HG03139 (cell line): ENCODE results near the gene ETV1.

Experiments
- ATAC-seq: cut with Tn5 transposase; IDR thresholded peaks from one replicate; pipeline ENCODE4 v1.9.1; 2021; ENCODE audit not compliant: unreplicated experiment

ETV1 gene

DNA sequence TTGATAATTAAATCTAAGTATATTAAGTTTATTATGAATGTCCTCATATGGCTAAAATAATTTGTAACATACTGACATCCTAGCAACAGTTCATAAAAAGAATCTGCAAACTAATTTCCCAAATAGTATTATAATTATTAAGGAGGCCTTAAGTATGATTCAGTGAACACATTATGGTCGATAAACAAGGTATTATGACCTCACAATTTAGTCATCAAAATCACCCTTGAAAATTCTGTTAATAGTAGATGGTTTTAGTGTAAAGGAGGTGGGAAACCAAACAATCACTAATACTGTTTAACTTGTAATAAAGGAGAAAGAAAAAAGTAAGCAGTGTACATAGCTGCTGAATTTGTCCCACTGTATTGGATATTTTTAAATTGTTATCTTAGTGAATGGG lies 2.1 kb downstream of the ETV1 start:
- no peak for ATAC-seq

DNA sequence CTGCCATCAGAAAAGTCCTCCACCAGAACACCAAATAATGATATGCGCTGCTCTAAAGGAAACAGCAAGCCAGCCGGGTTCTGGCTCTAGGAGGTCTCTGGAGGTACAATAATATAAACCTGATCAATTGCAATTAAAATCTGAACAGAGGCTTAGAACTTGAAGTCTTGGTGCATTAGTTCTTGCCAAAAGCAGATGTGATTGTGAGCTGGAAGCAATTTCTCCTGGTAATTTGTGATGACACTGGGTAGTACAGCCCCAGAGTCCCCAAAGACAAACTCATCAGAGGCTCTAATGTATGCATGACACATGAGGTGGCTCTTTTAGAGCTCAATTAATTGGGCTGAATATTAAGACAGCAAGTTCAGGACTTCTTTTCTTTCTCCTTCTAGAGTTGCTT lies 3.3 kb downstream of the ETV1 start:
- no peak for ATAC-seq

DNA sequence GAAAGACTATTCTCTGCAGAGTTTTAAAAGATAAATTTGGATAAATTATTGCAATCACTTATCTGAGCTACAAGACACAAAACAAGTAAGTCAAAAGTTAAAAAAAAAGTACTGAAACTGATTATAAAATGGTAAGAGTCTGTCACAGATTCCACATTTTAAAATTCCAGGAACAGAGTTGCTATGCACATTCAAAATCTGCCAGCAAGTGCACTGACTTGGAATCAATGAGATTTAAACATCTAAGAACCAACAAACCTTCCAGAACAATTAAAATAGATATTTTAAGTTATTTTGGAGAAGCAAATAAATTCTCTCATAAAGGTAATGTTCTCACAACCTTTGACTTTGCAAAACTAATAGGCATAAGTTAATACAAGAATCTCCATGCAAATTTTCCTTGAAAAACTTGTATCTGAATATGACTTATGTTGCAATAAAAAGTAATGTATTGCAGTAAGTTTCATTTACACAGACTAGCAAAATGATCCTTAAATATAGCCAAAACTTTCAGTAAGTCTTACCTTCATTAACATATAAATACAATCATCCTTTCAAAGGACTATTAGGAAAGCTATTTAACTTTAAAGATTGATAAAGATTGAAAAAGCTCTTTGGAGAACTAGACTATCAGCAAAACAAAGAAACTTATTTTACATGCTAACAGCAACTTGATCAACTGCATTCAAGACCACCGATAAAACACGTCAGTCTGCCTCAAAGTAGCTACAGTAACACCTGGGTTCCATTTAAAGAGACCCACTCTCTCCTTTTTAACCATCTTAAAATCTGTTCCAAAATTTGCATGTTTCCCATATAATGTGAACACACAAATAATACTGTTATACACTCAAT lies 4.4 kb downstream of the ETV1 start:
- no peak for ATAC-seq

DNA sequence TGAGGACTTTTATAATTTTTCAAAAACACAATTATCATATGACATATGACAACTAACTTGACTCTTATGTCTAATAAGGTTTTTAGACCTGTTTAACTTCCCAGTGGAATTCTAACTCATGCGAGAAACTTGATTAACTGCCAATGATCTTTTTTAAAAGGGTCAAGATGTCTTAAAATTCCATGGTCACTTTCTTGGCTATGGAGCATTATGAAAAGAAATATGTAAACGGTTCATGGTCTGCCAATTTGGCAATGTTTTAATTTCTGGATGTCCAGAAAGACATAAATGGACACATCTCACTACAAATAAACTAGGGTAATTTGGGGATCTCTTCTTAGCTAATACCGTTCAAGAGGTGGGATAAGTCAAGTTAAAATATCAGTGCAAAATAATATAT lies 5.4 kb downstream of the ETV1 start:
- no peak for ATAC-seq

DNA sequence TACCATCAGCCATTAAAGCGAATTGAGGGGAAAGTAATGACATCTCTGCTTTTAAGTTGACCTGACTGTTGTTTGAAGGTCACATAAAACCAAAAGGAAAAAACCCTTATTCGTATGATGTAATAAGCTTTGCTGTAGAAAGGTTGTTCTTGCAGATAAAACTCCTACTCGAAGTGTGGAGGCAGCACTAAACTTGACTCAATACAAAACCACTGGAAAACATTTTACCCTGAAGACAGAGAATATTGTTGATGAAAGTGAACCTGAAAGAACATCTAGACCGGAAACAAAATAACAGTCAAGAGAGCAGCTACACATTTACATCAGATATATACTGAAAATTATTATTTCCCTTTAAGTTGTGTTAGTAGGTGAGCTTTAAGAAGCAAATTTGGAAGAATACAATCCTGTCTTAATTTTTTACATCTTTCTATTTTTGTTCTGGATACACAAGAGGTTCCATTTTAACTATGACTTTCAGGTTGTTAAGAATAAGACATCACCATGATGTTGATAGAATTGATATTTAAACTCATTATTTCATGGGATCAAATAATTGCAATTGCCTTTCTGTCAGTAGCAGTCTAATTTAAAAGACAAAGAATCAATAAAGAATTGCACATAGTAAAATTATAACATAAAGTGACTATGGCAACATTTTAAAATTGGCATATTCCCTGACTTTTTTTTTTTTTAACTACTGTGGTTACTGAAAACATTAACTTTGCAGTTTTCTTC lies 6.4 kb downstream of the ETV1 start:
- no peak for ATAC-seq

DNA sequence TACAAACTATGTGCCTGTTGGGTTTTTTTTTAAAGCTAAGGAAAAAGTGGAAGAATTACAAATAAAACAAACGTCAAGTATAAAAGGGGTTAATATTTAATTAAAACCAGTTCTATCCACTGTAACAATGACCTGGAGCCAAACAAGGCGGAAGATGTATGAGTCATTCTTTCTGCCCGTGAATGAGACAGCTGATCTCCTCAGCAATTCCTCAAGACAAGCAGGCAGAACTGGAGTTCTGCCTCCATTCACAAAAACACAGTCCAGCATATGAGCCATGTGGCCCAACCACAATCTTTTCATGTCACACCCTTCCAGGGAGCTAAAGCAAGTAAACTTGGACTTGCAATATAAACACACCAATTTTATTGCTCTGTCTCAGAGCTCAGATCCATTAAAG lies 8.4 kb downstream of the ETV1 start:
- no peak for ATAC-seq

DNA sequence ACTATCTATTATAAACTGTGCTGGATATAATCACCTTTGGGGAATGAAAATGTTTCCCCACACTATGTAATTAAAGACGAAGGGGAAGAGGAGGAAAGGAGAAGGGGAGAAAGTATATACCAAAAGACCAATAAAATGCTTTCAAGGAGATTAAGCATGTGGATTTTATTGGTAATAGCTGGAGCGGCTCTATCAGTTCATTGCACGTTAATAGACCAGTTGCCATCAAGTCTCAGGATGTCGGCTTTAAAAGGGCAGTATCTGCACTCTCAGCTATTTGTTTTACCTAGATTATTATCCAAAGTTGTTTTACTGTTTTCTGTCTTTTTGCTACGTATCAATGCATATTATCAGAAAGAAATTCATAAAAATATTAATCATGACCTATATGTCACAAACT lies 9.0 kb downstream of the ETV1 start:
- no peak for ATAC-seq

DNA sequence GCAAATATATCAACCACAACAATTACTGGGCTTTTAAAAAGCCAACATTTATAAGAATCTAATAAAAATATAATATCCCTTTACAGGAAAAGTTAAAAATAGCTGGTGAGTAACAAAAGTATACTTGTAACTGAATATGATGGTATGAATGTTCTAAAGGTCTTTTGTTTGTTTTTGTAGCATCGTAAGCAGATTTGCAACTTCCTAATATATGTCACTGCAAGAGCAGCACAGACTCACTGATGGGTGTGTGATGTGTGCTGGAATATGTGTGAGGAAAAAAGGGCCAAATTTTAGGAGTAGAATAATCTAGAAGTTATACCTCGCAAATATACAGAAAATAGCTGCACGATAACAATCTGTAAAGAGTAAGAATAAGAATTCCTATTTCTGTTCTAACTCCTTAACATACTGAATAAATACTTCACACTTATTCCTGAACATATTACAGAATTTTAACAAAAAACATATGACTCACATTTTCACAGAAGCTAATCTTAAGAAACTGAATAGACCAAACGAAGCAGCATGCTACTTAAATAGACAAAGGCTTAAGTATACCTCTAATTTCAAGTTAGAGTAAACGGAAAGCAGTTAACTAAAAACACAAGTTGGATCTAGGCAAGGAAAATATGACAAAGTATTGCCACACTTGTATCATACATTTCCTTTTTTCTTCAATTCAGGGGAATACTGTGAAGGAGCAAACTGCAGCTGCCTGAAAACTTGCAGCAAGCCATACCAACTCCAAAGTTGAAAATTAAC lies 9.6 kb downstream of the ETV1 start:
- no peak for ATAC-seq

DNA sequence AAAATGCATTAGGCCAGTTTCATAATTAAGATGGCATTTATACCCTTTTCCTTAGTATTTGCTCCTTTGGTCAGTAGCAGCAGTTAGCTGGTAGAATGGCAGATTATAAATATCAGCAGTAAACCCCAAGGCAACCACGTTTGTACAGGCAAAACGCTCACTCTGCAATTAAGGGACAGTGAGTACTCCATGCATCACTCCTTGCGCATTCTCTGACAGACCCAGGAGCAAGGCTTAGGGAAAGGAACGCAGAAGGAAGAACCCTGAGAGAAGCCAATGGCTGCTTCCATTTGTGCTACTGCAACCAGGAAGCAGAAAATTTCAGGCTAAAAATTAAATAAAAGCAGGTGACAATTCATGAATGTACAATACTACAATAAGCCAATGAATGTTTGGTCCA lies 12.9 kb downstream of the ETV1 start:
- no peak for ATAC-seq

DNA sequence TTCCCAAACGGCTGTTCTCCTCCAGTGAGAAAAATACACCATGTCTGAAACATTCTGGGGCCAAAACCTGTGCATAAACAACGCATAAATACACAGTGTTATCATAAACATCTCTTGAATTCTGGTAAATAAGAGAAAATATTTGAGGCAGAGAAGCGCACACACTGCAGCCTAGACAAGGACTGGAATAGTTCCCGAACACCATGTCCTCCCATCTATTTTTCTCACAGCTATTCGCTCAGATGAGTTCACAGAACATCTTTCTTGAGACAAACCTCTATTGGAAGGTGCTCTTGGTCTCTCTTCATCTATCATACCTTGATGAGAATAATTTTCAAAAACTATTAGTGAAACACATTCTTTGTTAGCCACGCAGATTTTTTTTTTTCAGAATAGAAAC lies 24.4 kb downstream of the ETV1 start:
- no peak for ATAC-seq

DNA sequence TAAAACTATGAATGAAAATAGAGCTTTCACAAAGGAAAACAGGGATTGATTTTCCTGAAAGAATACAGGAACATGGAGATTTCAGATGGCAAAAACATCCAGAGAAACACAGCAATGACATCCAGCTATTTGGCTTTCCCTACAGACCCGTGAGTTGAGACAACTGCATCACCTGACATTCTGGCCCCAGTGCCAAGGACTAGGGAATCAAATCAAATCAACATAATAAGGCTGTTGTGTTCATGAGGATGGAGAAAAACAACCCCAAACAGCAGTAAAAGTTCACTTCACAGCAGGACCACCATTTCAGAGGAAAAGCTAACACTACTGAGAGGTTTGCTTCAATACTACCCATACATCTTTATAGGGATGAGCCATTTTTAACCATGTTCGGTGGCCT lies 25.5 kb downstream of the ETV1 start:
- ATAC-seq: no peak

DNA sequence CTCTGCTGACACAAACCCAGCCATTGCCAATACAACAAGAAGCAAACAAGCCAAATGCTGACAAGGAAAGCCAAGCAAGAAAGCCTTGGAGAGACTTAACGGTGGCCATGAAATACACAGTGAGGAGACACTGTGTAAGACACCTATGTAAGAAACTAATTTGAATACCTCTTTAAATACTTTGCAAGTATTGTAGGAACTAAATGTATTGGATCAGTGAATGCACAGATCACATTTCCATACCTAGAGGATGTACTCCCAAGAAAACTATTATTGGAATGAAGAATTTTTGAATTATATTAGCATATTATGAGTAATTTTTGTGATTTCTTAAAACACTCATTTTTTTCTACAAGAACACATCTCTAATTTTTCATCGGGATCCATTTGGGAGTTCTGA lies 34.0 kb downstream of the ETV1 start:
- ATAC-seq: no peak

DNA sequence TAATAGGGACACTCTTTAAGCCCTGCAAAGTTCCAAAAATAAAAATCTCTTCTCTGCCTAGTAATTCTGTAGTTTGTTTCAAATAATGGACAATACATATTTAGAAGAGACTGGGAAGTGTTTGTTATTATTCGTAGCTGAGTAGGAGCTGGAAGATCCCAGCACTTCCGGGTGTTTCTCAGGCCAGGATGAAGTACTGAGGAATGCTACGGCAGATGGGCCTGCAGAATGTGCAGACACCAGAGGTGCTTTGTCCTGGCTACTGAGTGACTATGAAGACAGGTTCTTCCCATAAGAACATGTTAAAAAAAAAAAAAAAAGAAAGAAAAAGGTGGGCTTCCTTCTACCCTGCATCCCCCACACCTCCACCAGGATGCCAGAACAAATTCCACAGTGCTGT lies 36.1 kb downstream of the ETV1 start:
- ATAC-seq: no peak

DNA sequence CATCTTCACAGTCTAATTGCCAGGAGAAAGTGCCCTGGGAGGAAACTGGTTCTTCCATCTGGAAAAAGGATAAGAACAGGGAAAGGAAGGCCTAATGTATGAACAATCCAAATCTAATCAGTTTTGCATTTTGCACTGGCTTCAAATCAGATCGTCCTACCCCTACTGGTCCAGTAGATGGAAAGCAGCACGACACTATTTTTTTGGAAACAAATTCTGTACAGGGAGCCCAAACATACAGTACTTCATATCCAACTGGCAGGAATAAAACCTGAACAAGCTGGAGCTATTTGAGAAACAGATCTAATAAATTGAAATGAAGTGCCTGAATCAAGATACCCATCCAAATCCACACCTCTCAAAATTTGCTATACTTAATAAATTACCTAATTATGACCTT lies 36.5 kb downstream of the ETV1 start:
- ATAC-seq: no peak

DNA sequence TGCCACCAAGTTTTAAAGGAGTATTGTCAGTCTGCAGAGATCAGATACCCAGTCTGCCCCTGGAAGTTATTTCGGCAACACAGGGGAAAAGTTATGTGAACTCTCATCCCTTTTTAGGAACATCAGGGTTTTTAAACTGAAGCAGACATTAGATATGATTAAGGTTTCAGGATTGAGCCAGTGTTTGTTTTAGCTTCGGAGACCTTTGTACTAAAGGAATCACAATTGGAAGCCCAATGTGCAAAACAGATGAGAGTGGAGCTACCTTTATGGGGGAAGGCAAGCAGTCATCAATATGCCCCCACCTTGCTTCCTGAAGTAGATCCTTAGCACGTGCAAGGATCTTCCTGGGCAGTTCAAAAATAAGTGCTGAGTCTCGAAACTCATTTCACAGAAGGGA lies 39.5 kb downstream of the ETV1 start:
- ATAC-seq: no peak

DNA sequence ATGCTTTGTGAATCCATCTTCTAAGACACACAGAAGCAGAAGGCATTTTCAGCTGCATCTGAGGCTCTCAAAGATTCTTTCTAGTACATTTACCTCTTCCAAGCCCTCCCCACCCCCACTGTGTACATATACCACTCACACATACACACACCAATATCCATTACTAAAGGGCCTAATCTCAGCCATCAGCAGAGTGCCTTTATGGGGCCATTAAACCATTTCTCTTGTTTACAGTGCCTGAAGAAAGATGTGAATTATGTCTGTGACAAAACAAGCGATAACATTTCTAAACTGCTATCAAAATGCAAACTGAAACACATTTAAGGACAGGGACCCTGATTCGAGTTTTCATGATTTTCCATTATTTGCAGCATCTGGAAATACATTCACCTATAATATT lies 40.0 kb downstream of the ETV1 start:
- no peak for ATAC-seq

DNA sequence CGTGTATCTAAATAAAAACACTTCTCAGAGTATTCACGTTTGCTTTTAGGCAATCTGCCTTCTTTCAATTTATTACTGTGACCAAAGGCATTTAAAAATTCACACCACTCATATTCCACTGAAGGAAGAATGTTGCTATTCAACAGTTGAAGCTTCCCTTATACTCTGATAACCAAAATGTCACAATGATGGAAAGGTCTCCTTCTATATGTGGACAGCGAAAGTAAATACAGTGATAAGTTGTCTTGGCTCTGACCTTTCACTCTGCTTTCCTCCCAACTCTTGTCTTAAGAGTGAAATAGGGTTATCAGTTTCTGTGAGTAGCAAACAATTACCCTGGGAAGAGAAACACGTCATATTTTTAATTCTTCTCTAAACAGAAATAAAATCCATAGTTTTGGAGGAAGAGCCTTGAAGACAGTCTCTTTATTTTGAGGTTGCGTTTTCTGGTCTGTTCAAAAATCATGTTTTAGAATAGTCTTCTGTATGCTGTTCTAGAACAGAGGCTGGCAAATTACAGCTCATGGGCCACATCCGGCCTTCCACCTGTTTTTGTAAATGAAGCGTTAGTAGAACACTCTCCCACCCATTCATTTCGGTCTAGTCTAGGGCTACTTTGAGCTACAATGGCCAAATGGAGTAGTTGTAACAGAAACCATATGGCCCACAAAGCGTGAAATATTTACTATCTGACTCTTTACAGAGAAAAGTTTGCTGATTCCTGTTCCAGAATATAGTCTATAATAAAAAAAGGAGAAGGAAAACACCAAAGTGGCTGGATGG lies 41.3 kb downstream of the ETV1 start:
- no peak for ATAC-seq

DNA sequence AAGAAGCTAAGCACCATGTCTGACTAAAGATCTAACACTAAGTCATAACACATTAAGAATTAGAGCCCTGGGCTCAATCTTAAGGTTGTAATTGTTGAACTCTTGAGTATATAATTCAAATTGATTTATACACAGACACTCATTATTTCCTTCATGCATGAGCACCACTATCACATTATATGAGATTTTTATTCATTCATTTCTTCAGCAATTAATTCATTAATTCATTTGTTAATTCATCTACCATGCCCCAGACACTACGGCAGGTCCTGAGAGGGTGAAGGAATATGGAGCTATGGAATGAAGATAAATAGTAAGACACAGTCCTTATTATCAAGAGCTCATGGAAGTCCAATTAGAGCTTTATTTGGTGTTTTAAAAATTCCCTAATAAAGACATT lies 41.9 kb downstream of the ETV1 start:
- ATAC-seq: no peak

DNA sequence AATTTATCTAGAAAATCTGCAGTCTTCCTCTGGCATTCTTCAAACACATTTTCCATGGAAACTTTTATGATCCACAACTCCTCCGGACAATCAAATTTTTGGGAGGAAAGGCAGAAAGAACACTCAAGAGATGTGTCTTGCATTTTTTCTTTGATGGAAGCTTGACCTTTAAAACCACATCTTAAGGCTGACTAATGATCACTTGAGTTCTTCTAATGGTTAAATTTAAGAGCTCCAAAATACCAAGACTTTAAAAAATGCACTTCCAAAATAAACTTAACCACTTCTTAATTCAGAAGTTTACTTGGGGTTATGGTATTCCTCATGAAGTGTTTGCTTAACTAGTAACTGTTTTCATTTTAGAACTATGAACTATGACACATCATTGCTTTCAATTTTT lies 43.3 kb downstream of the ETV1 start:
- ATAC-seq: no peak

DNA sequence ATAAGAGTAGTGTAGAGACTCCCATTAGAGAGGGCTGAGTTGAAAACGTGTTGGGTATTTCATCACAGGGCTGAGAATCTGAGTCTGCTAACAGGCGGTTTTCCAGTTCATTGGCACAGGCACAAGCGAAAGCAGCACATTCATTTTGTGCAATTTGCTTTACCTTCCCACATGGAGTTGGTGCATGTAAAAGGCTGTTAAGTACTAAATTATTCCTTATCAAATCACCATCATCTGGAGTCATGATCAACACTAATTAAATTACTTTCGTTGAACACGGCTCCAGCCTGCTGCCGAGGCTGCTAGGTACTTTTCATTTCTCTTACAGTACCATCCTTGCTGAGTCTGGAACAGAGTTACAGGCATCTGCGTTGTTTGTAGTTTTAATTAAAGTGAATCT lies 43.8 kb downstream of the ETV1 start:
- no peak for ATAC-seq

DNA sequence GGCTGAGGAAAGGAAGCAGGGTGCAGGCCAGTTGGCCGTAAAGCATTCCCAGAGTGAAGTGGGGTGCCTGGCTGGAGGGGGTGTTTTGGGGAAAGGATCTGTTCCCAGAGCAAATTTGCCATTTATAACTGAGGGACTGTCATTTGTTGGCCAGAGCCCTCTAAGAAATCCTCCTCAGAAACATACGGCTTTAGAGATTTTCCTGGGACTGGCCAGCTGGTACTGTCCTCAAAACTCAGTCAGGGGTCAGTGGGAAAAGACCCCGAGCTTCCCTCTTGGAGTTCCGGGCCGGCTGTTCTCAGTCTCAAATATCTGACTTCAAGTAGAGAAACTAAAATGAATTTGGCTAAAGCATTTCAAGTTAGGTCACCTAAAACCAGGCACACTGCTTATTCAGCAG lies 55.9 kb downstream of the ETV1 start:
- ATAC-seq: no peak
